Smooth muscle cell (in vitro differentiated cells): ENCODE measurements around the gene ECE2. TPM values are rescaled to one million over a fixed set of nuclear protein-coding genes. Genes with fewer than 3 reads are reported as not detected.

Source experiments
- DNase-seq: peaks from one replicate; lab custom pipeline; 2025; ENCODE audit not compliant: unreplicated experiment; lab: John Stamatoyannopoulos, UW
- H2AFZ ChIP-seq: fragments of 200-600 bp; sonication (generic); 2 replicates; pipeline ENCODE4 v1.6.0; 2016; ENCODE audit warnings: antibody characterized with exemption, low read depth, mild to moderate bottlenecking
- H3F3A ChIP-seq: fragments of 200-600 bp; sonication (generic); 2 replicates; pipeline ENCODE4 v1.6.0; 2017; ENCODE audit warnings: antibody characterized with exemption, low read depth
- H3K27ac ChIP-seq: fragments of 200-600 bp; sonication (generic); 2 replicates; pipeline ENCODE4 v1.5.1; 2016; ENCODE audit warnings: low read depth, mild to moderate bottlenecking
- H3K27me3 ChIP-seq: fragments of 200-600 bp; sonication (generic); 2 replicates; pipeline ENCODE4 v1.6.1; 2016; ENCODE audit warnings: low read depth, mild to moderate bottlenecking
- H3K36me3 ChIP-seq: fragments of 200-600 bp; sonication (generic); 2 replicates; pipeline ENCODE4 v1.5.1; 2016; ENCODE audit warnings: low read depth
- H3K4me1 ChIP-seq: fragments of 200-600 bp; sonication (generic); 2 replicates; pipeline ENCODE4 v1.5.1; 2016; ENCODE audit warnings: low read depth
- H3K4me2 ChIP-seq: fragments of 200-600 bp; sonication (generic); 2 replicates; pipeline ENCODE4 v1.6.0; 2016; ENCODE audit warnings: mild to moderate bottlenecking
- H3K4me3 ChIP-seq: fragments of 200-600 bp; sonication (generic); 2 replicates; pipeline ENCODE4 v1.5.1; 2016; ENCODE audit warnings: mild to moderate bottlenecking
- H3K79me2 ChIP-seq: fragments of 200-600 bp; sonication (generic); 2 replicates; pipeline ENCODE4 v1.6.0; 2016; ENCODE audit warnings: low read depth, mild to moderate bottlenecking
- H3K9ac ChIP-seq: fragments of 200-600 bp; sonication (generic); 2 replicates; pipeline ENCODE4 v1.6.0; 2016; ENCODE audit warnings: low read depth
- H3K9me3 ChIP-seq: fragments of 200-600 bp; sonication (generic); replicated peaks from 2 replicates; pipeline ENCODE4 v1.5.1; 2016; ENCODE audit warnings: low read depth
- H4K20me1 ChIP-seq: fragments of 200-600 bp; sonication (generic); 2 replicates; pipeline ENCODE4 v1.6.0; 2016; ENCODE audit warnings: low read depth
- CTCF ChIP-seq: fragments of 200-600 bp; sonication (generic); IDR thresholded peaks from 2 replicates; pipeline ENCODE4 v1.5.1; 2017; ENCODE audit warnings: borderline replicate concordance, mild to moderate bottlenecking, antibody characterized with exemption; ENCODE audit not compliant: insufficient read depth, poor library complexity, severe bottlenecking
- WGBS: methylation state at CpG from one replicate; pipeline ENCODE4 v1.1.7; 2016; ENCODE audit warnings: low lambda C conversion rate; 5-methylcytosine and 5-hydroxymethylcytosine counted together
- polyA plus RNA-seq: library from polyadenylated mRNA; unstranded; fragments of >200 nt; fragmentation: Nextera tagmentation; extraction: Ambion mirVana; gene quantifications from 2 replicates; pipeline ENCODE4 v1.2.1, GENCODE V29; 2016
- total RNA-seq: library from RNA; depleted of rRNA; stranded (reverse); fragments of >200 nt; gene quantifications from 2 replicates; pipeline ENCODE4 v1.2.3, GENCODE V29; 2014

The ECE2 gene
- total and polyA plus RNA-seq, 2 experiments from 2014 or later: not detected

GRCh38 chr3:184321666-184322065 lies 45.8 kb downstream of the ECE2 start:
- Histone ChIP-seq H3K79me2 (peaks cover 83% of the 10 kb centered on the region), H3K27ac (peak overlapping the region; percentile 24), H3F3A (peaks cover 14% of the 10 kb centered on the region), H3K4me3 (no peak overlapping the region), H3K9ac (no peak overlapping the region), H3K4me2 (no peak overlapping the region), H4K20me1 (peaks cover 100% of the 10 kb centered on the region), H3K4me1 (peaks cover 12% of the 10 kb centered on the region), H3K9me3 (no peaks in the 10 kb centered on the region), H2AFZ (no peak overlapping the region), H3K27me3 (no peaks in the 10 kb centered on the region), H3K36me3 (peaks cover 31% of the 10 kb centered on the region)
- DNase-seq: no peak
- 98% methylated on average over 5 of the region's 5 CpGs for WGBS
- TF ChIP-seq CTCF: no peak

- H3K79me2 ChIP-seq: peaks cover 77% of the 10 kb centered on the region
- H4K20me1 ChIP-seq: peaks cover 100% of the 10 kb centered on the region
- H3K4me3 ChIP-seq: no peak overlapping the region
- WGBS: 99% methylated on average over 20 of the region's 20 CpGs
- H2AFZ ChIP-seq: no peak overlapping the region
- TF ChIP-seq CTCF: no peak
- peaks cover 9% of the 10 kb centered on the region for H3F3A ChIP-seq
- no peak overlapping the region for H3K4me2 ChIP-seq
- DNase-seq: no peak
- H3K4me1 ChIP-seq: peaks cover 8% of the 10 kb centered on the region
- H3K9me3 ChIP-seq: no peaks in the 10 kb centered on the region
- H3K27me3 ChIP-seq: no peaks in the 10 kb centered on the region
- no peak overlapping the region for H3K27ac ChIP-seq
- no peak overlapping the region for H3K9ac ChIP-seq
- H3K36me3 ChIP-seq: peaks cover 34% of the 10 kb centered on the region
Measured at GRCh38 chr3:184322731-184323487, 47.1 kb downstream of the ECE2 start.

- TF ChIP-seq CTCF: no peak
Measured at GRCh38 chr3:184323696-184324095, 47.9 kb downstream of the ECE2 start.

GRCh38 chr3:184325269-184325668 lies 49.4 kb downstream of the ECE2 start:
- Histone ChIP-seq H3K4me1 (no peaks in the 10 kb centered on the region), H3K27ac (no peak overlapping the region), H3K79me2 (peaks cover 67% of the 10 kb centered on the region), H3K27me3 (no peaks in the 10 kb centered on the region), H3K9ac (no peak overlapping the region), H3F3A (peaks cover 22% of the 10 kb centered on the region), H3K36me3 (peaks cover 40% of the 10 kb centered on the region), H3K9me3 (no peaks in the 10 kb centered on the region), H2AFZ (no peak overlapping the region), H3K4me3 (no peak overlapping the region), H3K4me2 (no peak overlapping the region), H4K20me1 (peaks cover 99% of the 10 kb centered on the region)
- no peak for DNase-seq
- TF ChIP-seq CTCF: no peak
- 94% methylated on average over 12 of the region's 13 CpGs for WGBS

More at GRCh38 chr3:184323696-184324095, 47.9 kb downstream of the ECE2 start:
- WGBS: 97% methylated on average over 8 of the region's 8 CpGs
- no peaks in the 10 kb centered on the region for H3K9me3 ChIP-seq
- H2AFZ ChIP-seq: no peak overlapping the region
- peaks cover 8% of the 10 kb centered on the region for H3F3A ChIP-seq
- DNase-seq: no peak
- peaks cover 69% of the 10 kb centered on the region for H3K79me2 ChIP-seq
- no peak overlapping the region for H3K9ac ChIP-seq
- H3K4me3 ChIP-seq: no peak overlapping the region
- peaks cover 8% of the 10 kb centered on the region for H3K4me1 ChIP-seq
- H3K36me3 ChIP-seq: peaks cover 34% of the 10 kb centered on the region
- no peaks in the 10 kb centered on the region for H3K27me3 ChIP-seq
- H3K4me2 ChIP-seq: no peak overlapping the region
- peaks cover 100% of the 10 kb centered on the region for H4K20me1 ChIP-seq
- H3K27ac ChIP-seq: no peak overlapping the region
